HFF-Myc (cell line): ENCODE measurements around the gene BPI.

Experiments used
- DNase-seq: peaks from one replicate; pipeline ENCODE4 v3.0.0-alpha.2; 2011; ENCODE audit warnings: low read depth; ENCODE audit errors: extremely low read depth
- H3K4me3 ChIP-seq: replicated peaks from 2 replicates; pipeline ENCODE4 v1.5.1; 2011; ENCODE audit warnings: low read depth, mild to moderate bottlenecking, control low read depth, low read length
- CTCF ChIP-seq: IDR thresholded peaks from 2 replicates; pipeline ENCODE4 v1.5.1; 2012; ENCODE audit warnings: mild to moderate bottlenecking, low read depth, low read length, control low read depth; ENCODE audit errors: missing control alignments

The BPI gene

GRCh38 chr20:38302786-38303185 is 1.2 kb upstream of the BPI start:
- H3K4me3 ChIP-seq: no peak overlapping the region
- no peak for TF ChIP-seq CTCF
- DNase-seq: no peak

- no peak for DNase-seq
- peak; percentile 54 for TF ChIP-seq CTCF
- no peak overlapping the region for H3K4me3 ChIP-seq
These were observed 990 bp downstream of the BPI start for GRCh38 chr20:38304845-38305447.

- no peak overlapping the region for H3K4me3 ChIP-seq
- no peak for DNase-seq
- no peak for TF ChIP-seq CTCF
These were observed 1.6 kb downstream of the BPI start for GRCh38 chr20:38305541-38305940.

GRCh38 chr20:38306379-38306778 is 2.4 kb downstream of the BPI start:
- no peak for TF ChIP-seq CTCF
- no peak overlapping the region for H3K4me3 ChIP-seq
- DNase-seq: no peak

- DNase-seq: no peak
- TF ChIP-seq CTCF: no peak
- H3K4me3 ChIP-seq: no peak overlapping the region
These were observed 3.6 kb downstream of the BPI start for GRCh38 chr20:38307371-38308046.

GRCh38 chr20:38308047-38308438 is 4.1 kb downstream of the BPI start:
- DNase-seq: no peak
- TF ChIP-seq CTCF: no peak

More at GRCh38 chr20:38308047-38308438, 4.1 kb downstream of the BPI start:
- no peak overlapping the region for H3K4me3 ChIP-seq
